ENCODE results near the gene EVI2B. TPM values are rescaled to one million over a fixed set of nuclear protein-coding genes. Genes with fewer than 3 reads are reported as not detected.
"Not testable (repeated sequence)": the region's sequence is repeated elsewhere in the genome, so short reads cannot be mapped to it uniquely, and the experiment has no call there.

Gene EVI2B
- total RNA-seq, 4 donors from 2014 or later, result 3.0 to 11.8 (median 4.8) TPM

DNA sequence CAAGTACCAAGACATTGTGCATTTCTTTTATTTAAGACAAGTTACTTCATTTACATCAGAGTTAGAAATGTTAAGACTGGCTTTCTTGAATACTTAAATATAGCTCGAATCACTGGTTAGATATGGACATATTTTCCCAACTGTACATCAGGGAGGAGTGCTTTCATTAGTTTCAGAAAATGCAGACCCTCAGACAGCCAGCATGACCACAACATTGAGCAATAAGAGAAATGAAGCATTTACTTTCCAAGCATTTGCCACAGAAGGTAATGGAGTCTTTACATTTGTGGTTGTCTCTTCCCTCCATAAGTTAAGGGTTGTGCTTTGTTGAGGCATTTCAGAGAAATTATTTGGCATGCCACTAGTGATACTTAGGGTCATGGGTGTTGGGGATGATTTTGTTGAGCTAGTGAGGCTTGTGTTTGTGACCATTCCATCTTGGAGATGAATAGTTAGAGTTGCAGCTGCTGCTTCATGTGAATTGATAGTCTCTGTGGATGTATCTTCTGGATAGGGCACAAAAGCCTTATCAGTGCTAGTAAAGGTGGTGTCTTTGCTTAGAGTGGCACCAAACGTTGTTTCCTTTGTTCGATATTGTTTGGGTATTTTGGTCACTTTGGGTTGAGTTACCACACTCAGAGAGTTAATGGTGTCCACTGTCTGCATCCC, 18.9 kb downstream of the EVI2B start:
- H3K9me3 ChIP-seq, result no peaks in the 10 kb centered on the region
- no peak for DNase-seq
- no peaks in the 10 kb centered on the region for H3K27me3 ChIP-seq
- H3K4me1 ChIP-seq, result no peaks in the 10 kb centered on the region
- TF ChIP-seq, protein P1, sequence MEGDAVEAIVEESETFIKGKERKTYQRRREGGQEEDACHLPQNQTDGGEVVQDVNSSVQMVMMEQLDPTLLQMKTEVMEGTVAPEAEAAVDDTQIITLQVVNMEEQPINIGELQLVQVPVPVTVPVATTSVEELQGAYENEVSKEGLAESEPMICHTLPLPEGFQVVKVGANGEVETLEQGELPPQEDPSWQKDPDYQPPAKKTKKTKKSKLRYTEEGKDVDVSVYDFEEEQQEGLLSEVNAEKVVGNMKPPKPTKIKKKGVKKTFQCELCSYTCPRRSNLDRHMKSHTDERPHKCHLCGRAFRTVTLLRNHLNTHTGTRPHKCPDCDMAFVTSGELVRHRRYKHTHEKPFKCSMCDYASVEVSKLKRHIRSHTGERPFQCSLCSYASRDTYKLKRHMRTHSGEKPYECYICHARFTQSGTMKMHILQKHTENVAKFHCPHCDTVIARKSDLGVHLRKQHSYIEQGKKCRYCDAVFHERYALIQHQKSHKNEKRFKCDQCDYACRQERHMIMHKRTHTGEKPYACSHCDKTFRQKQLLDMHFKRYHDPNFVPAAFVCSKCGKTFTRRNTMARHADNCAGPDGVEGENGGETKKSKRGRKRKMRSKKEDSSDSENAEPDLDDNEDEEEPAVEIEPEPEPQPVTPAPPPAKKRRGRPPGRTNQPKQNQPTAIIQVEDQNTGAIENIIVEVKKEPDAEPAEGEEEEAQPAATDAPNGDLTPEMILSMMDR (IDR thresholded peaks at IDR 0.05), result no peak
- TF ChIP-seq POLR2A (IDR thresholded peaks at IDR 0.05), result no peak
- H3K4me3 ChIP-seq (replicated peaks in 1 of 3), result no peak overlapping the region
- 95 to 96% methylated on average over 3 of the region's 3 CpGs for WGBS, 2 donors
- no peak overlapping the region for H3K27ac ChIP-seq
- intact Hi-C loops (cut with DNase I), result no loop called here
- H3K36me3 ChIP-seq, result no peaks in the 10 kb centered on the region

DNA sequence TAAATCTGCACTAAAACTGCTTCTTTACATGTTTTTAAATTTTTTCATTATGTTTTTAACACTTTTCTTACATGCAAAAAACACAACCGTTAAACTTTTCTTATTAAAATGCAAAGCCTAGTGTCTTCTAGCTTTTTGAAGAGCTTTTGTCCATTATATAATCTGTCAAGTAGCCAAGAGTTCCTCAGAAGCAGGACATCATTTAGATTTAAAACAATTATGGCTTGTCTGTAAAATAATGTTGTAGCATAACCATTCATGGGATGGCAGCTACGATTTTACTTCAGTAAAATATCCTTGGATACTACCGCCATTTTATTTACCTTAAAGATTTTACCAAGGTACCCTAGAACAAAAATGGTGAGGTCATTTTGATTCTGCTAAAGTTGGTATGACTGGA, 19.6 kb downstream of the EVI2B start:
- H3K4me1 ChIP-seq, result no peaks in the 10 kb centered on the region
- intact Hi-C loops (cut with DNase I), result no loop called here
- H3K27ac ChIP-seq, result no peak overlapping the region
- TF ChIP-seq, protein P1 (IDR thresholded peaks at IDR 0.05), result no peak
- no peak for TF ChIP-seq POLR2A (IDR thresholded peaks at IDR 0.05)
- no peak for DNase-seq
- H3K4me3 ChIP-seq (replicated peaks in 1 of 3), result no peak overlapping the region
- no peaks in the 10 kb centered on the region for H3K36me3 ChIP-seq
- 97% methylated on average over 3 of the region's 3 CpGs for WGBS, 2 donors
- H3K27me3 ChIP-seq, result no peaks in the 10 kb centered on the region
- H3K9me3 ChIP-seq, result no peaks in the 10 kb centered on the region

DNA sequence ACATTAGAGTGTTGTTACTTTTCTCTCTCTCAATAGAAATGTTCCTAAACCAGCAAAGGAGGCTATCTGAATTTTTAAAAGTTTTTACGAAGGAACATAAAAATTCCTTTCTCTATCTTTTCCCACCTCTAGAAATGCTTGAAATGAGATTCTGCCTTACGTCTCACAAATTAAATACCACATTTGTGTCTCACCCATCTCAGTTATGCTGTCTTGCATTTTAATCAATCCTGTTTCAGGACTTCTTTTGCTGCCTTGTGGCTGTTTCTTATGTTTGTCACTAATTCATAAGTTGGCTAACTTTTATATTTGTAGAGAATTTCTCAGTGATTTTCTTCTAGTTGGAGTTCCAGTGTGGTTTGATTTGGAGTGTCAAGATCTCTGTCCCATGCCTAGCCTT, 20.3 kb downstream of the EVI2B start:
- Histone ChIP-seq H3K9me3 (no peaks in the 10 kb centered on the region), H3K27ac (no peak overlapping the region), H3K4me1 (no peaks in the 10 kb centered on the region), H3K4me3 (replicated peaks in 1 of 3) (no peak overlapping the region), H3K36me3 (no peaks in the 10 kb centered on the region), H3K27me3 (no peaks in the 10 kb centered on the region)
- WGBS, 2 donors, result 93 to 95% methylated on average over 2 of the region's 2 CpGs
- TF ChIP-seq, protein P1 (IDR thresholded peaks at IDR 0.05), result no peak
- TF ChIP-seq POLR2A (IDR thresholded peaks at IDR 0.05), result no peak
- intact Hi-C loops (cut with DNase I), result no loop called here
- DNase-seq, result no peak

DNA sequence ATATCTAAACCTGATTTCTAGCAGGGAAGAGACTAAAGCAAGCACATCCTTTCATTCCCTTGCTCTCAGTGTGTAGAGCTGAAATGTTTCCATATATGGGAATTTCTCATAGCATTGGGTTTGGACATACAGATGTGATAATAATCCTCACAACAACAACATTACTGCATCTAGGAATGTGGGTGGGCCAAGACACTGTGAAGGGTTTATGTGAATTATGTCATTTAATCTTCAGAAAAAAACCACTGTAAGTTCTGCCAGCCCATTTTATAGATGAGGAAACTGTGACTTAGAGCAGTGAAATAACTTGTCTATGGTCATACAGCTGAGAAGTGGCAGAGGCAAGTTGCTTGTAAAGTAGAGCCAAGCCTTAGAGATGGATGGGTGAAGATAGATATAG, 22.0 kb downstream of the EVI2B start:
- no peak overlapping the region for H3K4me3 ChIP-seq (replicated peaks in 1 of 3)
- H3K27ac ChIP-seq, result no peak overlapping the region
- H3K9me3 ChIP-seq, result no peaks in the 10 kb centered on the region
- TF ChIP-seq POLR2A (IDR thresholded peaks at IDR 0.05), result no peak
- TF ChIP-seq, protein P1 (IDR thresholded peaks at IDR 0.05), result no peak
- intact Hi-C loops (cut with DNase I), result no loop called here
- H3K27me3 ChIP-seq, result no peaks in the 10 kb centered on the region
- H3K36me3 ChIP-seq, result no peaks in the 10 kb centered on the region
- DNase-seq, result no peak
- no peaks in the 10 kb centered on the region for H3K4me1 ChIP-seq

DNA sequence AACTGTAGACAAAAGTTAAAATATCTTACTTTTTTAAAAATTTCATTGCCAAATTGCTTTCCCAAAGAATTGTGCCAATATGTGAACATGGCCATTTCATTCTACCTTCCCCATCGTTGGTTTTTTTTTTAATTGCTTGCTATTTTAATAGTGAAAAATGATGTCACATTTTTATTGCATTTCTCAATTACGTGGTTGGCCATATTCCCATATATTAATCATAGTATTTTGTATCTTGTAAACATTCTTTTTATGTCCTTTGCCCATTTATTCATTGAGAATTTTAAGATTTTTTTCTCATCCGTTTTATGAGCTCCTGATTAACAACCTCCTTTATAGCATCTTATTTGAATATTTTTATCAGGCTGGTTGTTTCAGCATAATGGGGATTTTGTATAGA, 24.1 kb downstream of the EVI2B start:
- intact Hi-C loops (cut with DNase I), result no loop called here
- Histone ChIP-seq H3K36me3 (no peaks in the 10 kb centered on the region), H3K27ac (no peak overlapping the region), H3K27me3 (no peaks in the 10 kb centered on the region), H3K4me1 (no peaks in the 10 kb centered on the region), H3K9me3 (no peaks in the 10 kb centered on the region), H3K4me3 (replicated peaks in 1 of 3) (no peak overlapping the region)
- DNase-seq, result no peak
- WGBS, 2 donors, result 82 to 90% methylated on average over 3 of the region's 3 CpGs
- TF ChIP-seq POLR2A (IDR thresholded peaks at IDR 0.05), result no peak
- TF ChIP-seq, protein P1 (IDR thresholded peaks at IDR 0.05), result no peak

DNA sequence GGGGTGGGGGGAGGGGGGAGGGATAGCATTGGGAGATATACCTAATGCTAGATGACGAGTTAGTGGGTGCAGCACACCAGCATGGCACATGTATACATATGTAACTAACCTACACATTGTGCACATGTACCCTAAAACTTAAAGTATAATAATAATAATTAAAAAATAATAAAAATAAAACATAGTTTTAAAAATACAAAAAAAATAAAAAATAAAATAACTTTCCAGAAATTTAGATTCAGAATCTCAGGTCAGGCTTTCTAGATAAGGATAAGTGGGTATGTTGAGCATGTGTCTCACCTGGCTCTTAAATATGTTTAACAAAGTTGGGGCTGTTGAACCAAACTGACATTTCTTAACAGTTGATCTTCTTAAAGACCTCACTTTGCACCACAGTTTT, 25.9 kb downstream of the EVI2B start:
- H3K4me3 ChIP-seq (replicated peaks in 1 of 3); intact Hi-C loops (cut with DNase I); H3K4me1 ChIP-seq; H3K27me3 ChIP-seq; DNase-seq; H3K36me3 ChIP-seq; H3K9me3 ChIP-seq; H3K27ac ChIP-seq: not testable (repeated sequence)
- 96% methylated on average over 1 of the region's 1 CpG for WGBS, 2 donors

Measured in thyroid gland (tissue), 4 donors.